ENCODE results near the gene ZMIZ1. TPM values are rescaled to one million over a fixed set of nuclear protein-coding genes. Genes with fewer than 3 reads are reported as not detected.

ZMIZ1 gene
- total RNA-seq, 1 donor from 2014 or later: 6.3 TPM

GRCh38 chr10:79201706-79202105, 132.9 kb downstream of the ZMIZ1 start:
- FAIRE-seq (no peak), DNase-seq (ENCODE audit: low read depth) (no peak)
- Histone ChIP-seq H3K27me3 (ENCODE audit: control insufficient read depth, insufficient read depth, low read length) (no peaks in the 10 kb centered on the region), H3K36me3 (ENCODE audit: control insufficient read depth, insufficient read depth, low read length) (peaks cover 31% of the 10 kb centered on the region), H3K4me3 (ENCODE audit: low read depth, low read length) (no peak overlapping the region)
- no peak for TF ChIP-seq CTCF (IDR thresholded peaks at IDR 0.05; ENCODE audit: insufficient read depth, low read length, severe bottlenecking)

DNA sequence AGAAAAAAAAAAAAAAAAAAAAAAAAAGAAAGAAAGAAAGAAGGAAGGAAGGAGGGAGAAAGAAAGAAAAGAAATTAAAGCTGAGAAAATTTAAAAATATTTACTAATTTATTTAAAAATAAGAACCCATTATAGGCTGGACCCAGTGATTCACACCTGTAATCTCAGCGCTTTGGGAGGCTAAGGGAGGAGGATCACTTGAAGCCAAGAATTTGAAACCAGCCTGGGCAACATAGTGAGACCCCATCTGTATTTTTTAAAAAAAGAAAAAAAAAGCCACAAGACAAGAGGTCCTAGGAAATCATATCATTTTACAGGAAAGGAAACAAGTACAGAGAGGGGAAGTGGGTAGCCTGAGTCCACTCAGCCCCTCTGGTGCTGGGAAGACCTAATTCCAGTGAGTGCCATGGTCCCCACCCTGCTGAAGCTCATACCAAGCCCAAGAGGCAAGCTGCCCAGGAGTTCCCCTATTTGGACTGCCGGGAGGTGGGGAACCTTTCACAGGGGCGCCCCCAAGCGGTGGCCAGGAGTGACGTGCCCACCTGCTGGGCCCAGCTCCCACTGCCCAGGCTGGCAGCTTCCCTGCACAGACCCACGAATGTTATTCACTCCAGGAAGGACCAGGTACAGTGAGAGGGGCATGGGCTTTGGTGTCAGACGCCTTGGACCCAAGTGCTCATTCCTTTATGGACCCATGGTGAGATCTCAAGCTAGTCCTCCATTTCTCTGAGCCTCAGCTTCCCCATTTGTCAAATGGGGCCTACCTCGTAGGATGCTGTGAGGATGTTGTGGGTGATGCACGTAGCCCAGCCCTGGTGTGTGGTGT, 133.6 kb downstream of the ZMIZ1 start:
- FAIRE-seq: peak; percentile 66
- Histone ChIP-seq H3K27me3 (ENCODE audit: control insufficient read depth, insufficient read depth, low read length) (no peaks in the 10 kb centered on the region), H3K4me3 (ENCODE audit: low read depth, low read length) (no peak overlapping the region), H3K36me3 (ENCODE audit: control insufficient read depth, insufficient read depth, low read length) (peaks cover 28% of the 10 kb centered on the region)
- TF ChIP-seq CTCF (IDR thresholded peaks at IDR 0.05; ENCODE audit: insufficient read depth, low read length, severe bottlenecking): peak; percentile 64
- no peak for DNase-seq (ENCODE audit: low read depth)

DNA sequence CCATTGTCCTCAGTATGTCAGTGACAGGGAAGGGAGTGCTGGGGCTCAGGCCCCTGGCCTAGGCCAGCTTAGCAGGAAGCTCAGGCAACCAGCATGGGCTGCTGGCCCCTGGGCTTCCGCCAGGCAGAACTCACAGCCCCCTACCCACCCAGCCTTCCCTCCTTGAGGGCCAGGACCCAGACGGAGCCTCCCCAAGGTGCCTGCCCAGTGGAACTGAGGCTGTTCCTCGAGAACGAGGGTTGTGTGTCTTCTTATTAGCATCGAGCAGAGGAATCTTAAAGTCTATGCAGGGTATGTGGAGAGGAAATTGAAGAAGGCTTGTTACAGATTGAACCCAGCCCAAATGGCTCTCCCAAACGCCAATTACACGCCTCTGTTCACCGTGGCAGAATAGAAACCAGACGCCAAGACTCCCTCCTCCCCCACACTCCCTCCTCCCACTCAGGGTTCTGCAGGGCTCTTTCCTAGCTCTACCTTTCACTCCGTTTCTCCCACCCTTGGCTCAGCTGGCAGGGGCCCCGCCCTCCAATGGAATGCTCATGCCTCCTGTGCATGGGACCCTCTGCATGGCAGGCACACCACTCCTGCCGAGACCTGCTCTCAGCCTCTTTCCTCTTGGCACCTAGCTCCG, 134.4 kb downstream of the ZMIZ1 start:
- no peak for FAIRE-seq

DNA sequence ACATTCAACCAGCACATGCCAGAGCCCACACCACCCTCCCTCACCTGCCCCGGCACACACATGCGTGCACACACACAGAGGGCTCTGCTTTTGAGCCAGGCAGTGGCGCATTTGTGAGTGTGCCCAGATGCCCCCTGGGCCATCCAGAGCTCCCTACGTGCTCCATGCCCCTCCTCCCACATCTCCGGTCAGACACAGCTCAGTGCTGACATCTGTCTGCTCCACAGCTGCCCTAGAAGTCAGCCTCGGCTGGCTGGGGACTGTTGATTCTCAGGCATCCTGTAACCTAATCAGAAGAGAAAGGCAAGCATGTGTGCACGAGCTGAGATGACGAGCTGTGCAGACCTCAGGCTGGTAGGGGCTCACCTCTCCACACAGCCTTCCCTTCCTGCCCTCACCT, 135.1 kb downstream of the ZMIZ1 start:
- Histone ChIP-seq H3K36me3 (ENCODE audit: control insufficient read depth, insufficient read depth, low read length) (peaks cover 35% of the 10 kb centered on the region), H3K27me3 (ENCODE audit: control insufficient read depth, insufficient read depth, low read length) (no peaks in the 10 kb centered on the region), H3K4me3 (ENCODE audit: low read depth, low read length) (no peak overlapping the region)
- no peak for TF ChIP-seq CTCF (IDR thresholded peaks at IDR 0.05; ENCODE audit: insufficient read depth, low read length, severe bottlenecking)
- no peak for DNase-seq (ENCODE audit: low read depth)
- FAIRE-seq: peak; percentile 7

More for the DNA sequence above, 134.4 kb downstream of the ZMIZ1 start:
- Histone ChIP-seq H3K27me3 (ENCODE audit: control insufficient read depth, insufficient read depth, low read length) (no peaks in the 10 kb centered on the region), H3K36me3 (ENCODE audit: control insufficient read depth, insufficient read depth, low read length) (peaks cover 30% of the 10 kb centered on the region), H3K4me3 (ENCODE audit: low read depth, low read length) (no peak overlapping the region)
- TF ChIP-seq CTCF (IDR thresholded peaks at IDR 0.05; ENCODE audit: insufficient read depth, low read length, severe bottlenecking): no peak
- DNase-seq (ENCODE audit: low read depth): no peak

DNA sequence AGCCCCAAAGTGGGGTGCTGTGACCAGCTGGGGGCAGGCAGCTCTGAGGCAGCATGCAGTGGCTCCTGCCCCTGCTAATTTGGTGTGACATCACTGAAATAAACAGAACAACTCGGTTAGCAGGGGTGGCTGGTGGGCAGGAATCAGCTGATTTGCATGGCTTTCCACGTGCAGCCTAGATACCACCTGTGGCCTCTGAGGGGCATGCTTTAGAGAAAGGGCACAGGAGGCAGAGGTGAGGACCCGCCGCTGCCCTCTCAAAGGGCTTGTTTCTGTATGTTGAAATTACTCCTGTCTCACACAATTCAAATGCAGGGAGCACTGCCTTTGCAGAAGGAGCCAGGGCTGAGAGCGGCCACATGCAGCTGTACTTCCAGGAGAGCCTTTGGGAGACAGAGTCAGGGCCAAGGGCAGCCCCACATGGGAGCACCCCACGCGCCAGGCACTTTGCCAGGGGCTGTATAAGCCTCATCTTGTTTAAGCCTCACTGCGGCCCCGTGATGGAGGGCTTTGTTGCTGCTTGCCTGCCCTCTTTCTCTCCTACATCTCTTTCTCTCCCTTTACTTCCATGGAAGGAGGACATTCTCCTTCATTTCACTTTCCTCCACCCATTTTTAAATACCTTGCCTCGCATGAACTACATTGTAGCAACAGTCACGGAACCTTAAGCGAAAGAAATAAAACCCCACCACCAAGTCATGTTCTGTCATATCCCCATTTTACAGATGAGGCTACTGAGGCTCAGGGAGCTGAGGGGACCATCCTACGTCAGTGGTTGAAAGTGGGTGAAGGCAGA, 137.7 kb downstream of the ZMIZ1 start:
- DNase-seq (ENCODE audit: low read depth): no peak
- Histone ChIP-seq H3K36me3 (ENCODE audit: control insufficient read depth, insufficient read depth, low read length) (peaks cover 33% of the 10 kb centered on the region), H3K27me3 (ENCODE audit: control insufficient read depth, insufficient read depth, low read length) (no peaks in the 10 kb centered on the region), H3K4me3 (ENCODE audit: low read depth, low read length) (no peak overlapping the region)
- TF ChIP-seq CTCF (IDR thresholded peaks at IDR 0.05; ENCODE audit: insufficient read depth, low read length, severe bottlenecking): no peak
- no peak for FAIRE-seq

Measured in bronchial epithelial cell (primary cell).